Thoracic aorta (tissue), 2 donors: ENCODE results near the gene SSTR5. TPM values are rescaled to one million over a fixed set of nuclear protein-coding genes. Genes with fewer than 3 reads are reported as not detected.

Experiments used
- ATAC-seq: fragments of 150-250 bp; one replicate; pipeline ENCODE4 v1.8.0; 2017; ENCODE audit warnings: low read depth; ENCODE audit not compliant: insufficient number of reproducible peaks, low FRiP score
- DNase-seq: peaks from one replicate; pipeline ENCODE4 v3.0.0-alpha.2; 2020; ENCODE audit warnings: low spot score
- H3K27ac ChIP-seq, 2 donors: fragments of 200-600 bp; sonication (generic); 1 replicate in 1 of 2; 2 replicates in 1 of 2; pipeline ENCODE4 v1.5.1; 2016; ENCODE audit warnings: mild to moderate bottlenecking in 2 of 2, moderate library complexity in 2 of 2
- H3K27me3 ChIP-seq: fragments of 200-600 bp; sonication (generic); replicated peaks from 2 replicates; pipeline ENCODE4 v1.6.0; 2016; ENCODE audit warnings: mild to moderate bottlenecking; ENCODE audit not compliant: insufficient read depth
- H3K36me3 ChIP-seq: fragments of 200-600 bp; sonication (generic); one replicate; pipeline ENCODE4 v1.5.1; 2016
- H3K4me1 ChIP-seq, 2 donors: fragments of 200-600 bp; sonication (generic); 1 replicate in 1 of 2; 2 replicates in 1 of 2; pipeline versions ENCODE4 v1.5.1 to v1.6.0; 2016; ENCODE audit warnings: low read depth in 2 of 2, mild to moderate bottlenecking in 1 of 2; ENCODE audit not compliant: control insufficient read depth in 1 of 2
- H3K4me3 ChIP-seq: fragments of 200-600 bp; sonication (generic); 2 replicates; pipeline ENCODE4 v1.5.1; 2016; ENCODE audit warnings: mild to moderate bottlenecking
- H3K9me3 ChIP-seq: fragments of 200-600 bp; sonication (generic); 2 replicates; pipeline ENCODE4 v1.5.1; 2016
- total RNA-seq, 2 donors: library from RNA; depleted of rRNA; stranded (reverse); fragments of >200 nt; gene quantifications; one replicate each; pipeline versions ENCODE4 v1.1.0 to v1.2.3, GENCODE V29; 2016
- TF ChIP-seq, protein P1 (sequence below): fragments of 200-600 bp; sonication (generic); IDR thresholded peaks from one replicate; pipeline ENCODE4 v1.5.1; 2019; ENCODE audit warnings: antibody characterized with exemption

SSTR5 gene
- total RNA-seq, 2 donors from 2014 or later = 3.0 to 3.8 TPM

DNA sequence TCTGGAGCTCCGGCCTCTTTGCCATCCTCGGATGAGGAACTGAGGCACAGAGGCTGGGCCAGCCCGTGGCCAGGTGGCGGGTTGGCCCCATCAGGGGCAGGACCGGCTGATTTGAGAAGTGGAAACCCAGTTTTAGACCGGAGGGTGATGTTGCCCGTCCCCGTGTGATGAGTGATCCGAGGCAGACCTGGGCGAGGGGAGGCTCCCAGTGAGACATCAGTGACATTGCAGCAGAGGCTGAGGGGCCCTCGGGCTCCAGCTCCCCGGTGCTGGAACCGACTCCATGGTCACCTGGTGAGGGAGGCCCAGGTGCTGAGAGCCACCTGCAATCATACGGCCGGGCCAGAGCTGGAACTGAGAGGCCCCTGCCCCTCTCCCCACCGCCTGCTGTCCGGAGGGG is 53.5 kb downstream of the SSTR5 start:
- Histone ChIP-seq H3K36me3 (no peaks in the 10 kb centered on the region), H3K27me3 (no peaks in the 10 kb centered on the region)

GRCh38 chr16:1126586-1126985 is 54.0 kb downstream of the SSTR5 start:
- H3K27me3 ChIP-seq = no peaks in the 10 kb centered on the region
- no peak for ATAC-seq

More for the DNA sequence above, 53.5 kb downstream of the SSTR5 start:
- TF ChIP-seq, protein P1, sequence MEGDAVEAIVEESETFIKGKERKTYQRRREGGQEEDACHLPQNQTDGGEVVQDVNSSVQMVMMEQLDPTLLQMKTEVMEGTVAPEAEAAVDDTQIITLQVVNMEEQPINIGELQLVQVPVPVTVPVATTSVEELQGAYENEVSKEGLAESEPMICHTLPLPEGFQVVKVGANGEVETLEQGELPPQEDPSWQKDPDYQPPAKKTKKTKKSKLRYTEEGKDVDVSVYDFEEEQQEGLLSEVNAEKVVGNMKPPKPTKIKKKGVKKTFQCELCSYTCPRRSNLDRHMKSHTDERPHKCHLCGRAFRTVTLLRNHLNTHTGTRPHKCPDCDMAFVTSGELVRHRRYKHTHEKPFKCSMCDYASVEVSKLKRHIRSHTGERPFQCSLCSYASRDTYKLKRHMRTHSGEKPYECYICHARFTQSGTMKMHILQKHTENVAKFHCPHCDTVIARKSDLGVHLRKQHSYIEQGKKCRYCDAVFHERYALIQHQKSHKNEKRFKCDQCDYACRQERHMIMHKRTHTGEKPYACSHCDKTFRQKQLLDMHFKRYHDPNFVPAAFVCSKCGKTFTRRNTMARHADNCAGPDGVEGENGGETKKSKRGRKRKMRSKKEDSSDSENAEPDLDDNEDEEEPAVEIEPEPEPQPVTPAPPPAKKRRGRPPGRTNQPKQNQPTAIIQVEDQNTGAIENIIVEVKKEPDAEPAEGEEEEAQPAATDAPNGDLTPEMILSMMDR = no peak
- no peak for ATAC-seq
- H3K27ac ChIP-seq = no peak overlapping the region
- no peaks in the 10 kb centered on the region for H3K9me3 ChIP-seq
- no peak overlapping the region for H3K4me3 ChIP-seq
- H3K4me1 ChIP-seq = no peaks in the 10 kb centered on the region
- no peak for DNase-seq

GRCh38 chr16:1127101-1127500 is 54.6 kb downstream of the SSTR5 start:
- ATAC-seq (no peak), DNase-seq (no peak)
- TF ChIP-seq, protein P1 = no peak
- H3K27ac ChIP-seq = no peak overlapping the region
- H3K4me3 ChIP-seq = no peak overlapping the region
- H3K4me1 ChIP-seq = no peaks in the 10 kb centered on the region
- H3K9me3 ChIP-seq = no peaks in the 10 kb centered on the region
- H3K36me3 ChIP-seq = no peaks in the 10 kb centered on the region
- H3K27me3 ChIP-seq = no peaks in the 10 kb centered on the region

More at GRCh38 chr16:1126586-1126985, 54.0 kb downstream of the SSTR5 start:
- TF ChIP-seq, protein P1 = no peak
- no peak overlapping the region for H3K4me3 ChIP-seq
- no peak overlapping the region for H3K27ac ChIP-seq
- no peaks in the 10 kb centered on the region for H3K9me3 ChIP-seq
- no peaks in the 10 kb centered on the region for H3K36me3 ChIP-seq
- no peak for DNase-seq
- H3K4me1 ChIP-seq = no peaks in the 10 kb centered on the region

DNA sequence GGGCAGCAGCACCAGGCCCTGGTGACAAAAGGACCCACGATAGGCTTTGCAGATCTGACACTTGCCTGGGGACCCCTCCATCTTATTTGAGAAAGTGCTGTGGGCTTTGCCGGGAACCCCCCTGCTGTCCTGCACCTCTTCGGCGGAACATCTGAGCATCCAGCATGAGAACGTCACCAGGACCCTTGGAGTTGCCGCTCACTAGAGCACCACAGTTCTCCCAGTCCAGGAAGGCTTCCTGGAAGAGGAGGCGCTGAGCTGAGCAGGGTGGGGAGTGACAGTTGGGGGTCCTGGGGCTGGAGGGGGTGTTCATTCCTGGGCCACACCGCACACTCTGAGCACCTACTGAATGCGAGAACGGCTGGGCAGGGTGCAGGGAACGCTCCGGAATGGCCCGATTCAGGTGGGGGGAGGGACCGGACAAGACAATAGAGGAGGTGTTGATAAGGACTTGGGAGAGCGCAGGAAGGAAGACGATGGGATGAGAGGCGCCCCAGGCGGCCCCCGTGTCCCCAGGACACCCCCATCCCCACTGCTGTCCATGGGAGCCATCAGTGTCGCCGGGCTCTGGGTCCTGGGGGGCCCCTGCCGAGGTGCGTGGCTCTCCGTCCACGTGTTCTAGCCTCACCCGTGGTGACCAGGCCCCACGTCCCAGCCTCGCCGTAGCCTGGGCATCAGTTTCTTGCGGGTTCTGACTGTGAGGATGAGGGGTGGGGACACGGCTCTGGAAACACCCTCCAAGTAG is 55.6 kb downstream of the SSTR5 start:
- H3K27me3 ChIP-seq = no peaks in the 10 kb centered on the region
- no peaks in the 10 kb centered on the region for H3K4me1 ChIP-seq
- H3K27ac ChIP-seq = no peak overlapping the region
- H3K36me3 ChIP-seq = no peaks in the 10 kb centered on the region
- ATAC-seq = no peak
- no peaks in the 10 kb centered on the region for H3K9me3 ChIP-seq
- TF ChIP-seq, protein P1 = no peak
- DNase-seq = no peak
- no peak overlapping the region for H3K4me3 ChIP-seq

DNA sequence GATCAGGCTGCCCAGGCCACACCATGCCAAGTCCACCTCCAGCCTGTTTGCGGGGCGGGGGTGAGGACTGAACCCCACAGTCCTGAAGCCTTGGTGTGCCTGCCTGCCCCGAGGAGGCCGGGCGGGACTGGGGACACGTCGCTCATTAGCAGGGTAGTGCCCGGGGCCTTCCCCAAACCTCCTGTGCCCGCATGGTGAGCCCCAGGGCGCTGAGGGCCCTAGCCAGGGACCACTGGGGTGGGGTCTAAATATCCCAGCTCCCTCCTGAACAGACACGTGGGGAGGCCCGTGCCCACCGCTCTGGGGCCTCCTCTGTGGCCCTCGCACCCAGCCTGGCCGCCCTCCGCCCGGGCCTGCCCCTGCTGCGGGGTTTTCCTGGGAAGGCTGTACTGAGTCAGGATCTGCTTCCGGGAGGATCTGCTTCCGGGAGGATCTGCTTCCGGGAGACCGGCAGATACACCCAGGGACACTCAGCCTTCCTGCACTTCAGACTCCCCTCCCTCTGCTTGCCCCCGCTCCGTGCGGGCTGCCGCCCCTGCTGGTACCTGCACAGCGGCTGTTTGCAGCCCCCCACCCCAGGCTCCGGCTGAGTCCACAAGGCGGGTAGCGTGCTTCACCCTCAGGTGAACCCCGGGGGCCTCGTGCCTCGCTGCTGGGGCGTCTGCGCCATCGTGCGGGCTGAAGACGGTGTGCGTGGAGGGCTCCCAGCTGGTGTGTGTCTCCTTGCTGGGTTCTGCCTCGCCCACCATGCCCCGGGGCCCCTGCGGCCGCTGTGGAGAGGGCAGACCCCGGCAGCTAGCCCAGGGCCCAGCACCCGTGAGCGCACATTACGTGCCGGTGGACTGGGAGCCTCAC is 56.8 kb downstream of the SSTR5 start:
- no peak for ATAC-seq
- Histone ChIP-seq H3K36me3 (no peaks in the 10 kb centered on the region), H3K9me3 (no peaks in the 10 kb centered on the region), H3K27me3 (no peaks in the 10 kb centered on the region), H3K4me3 (no peak overlapping the region), H3K4me1 (no peaks in the 10 kb centered on the region), H3K27ac (no peak overlapping the region)
- TF ChIP-seq, protein P1 = no peak
- DNase-seq = no peak
